Astrocyte (in vitro differentiated cells and primary cell): ENCODE data around the gene PNMT. TPM values are rescaled to one million over a fixed set of nuclear protein-coding genes. Genes with fewer than 3 reads are reported as not detected.

Experiments used
- DNase-seq: peaks from one replicate; pipeline ENCODE4 v3.0.0-alpha.2; 2010; ENCODE audit warnings: low read depth
- FAIRE-seq: peaks from 2 replicates; lab custom pipeline; 2011; peaks lifted over from hg19 to GRCh38; lab: Jason Lieb, UNC
- H2AFZ ChIP-seq: 2 replicates; pipeline ENCODE4 v1.6.0; 2012; ENCODE audit warnings: low read depth, low read length, inconsistent platforms
- H3K27ac ChIP-seq: 2 replicates; pipeline ENCODE4 v1.5.1; 2011; ENCODE audit warnings: low read depth, low read length, inconsistent platforms
- H3K27me3 ChIP-seq: 2 replicates; pipeline ENCODE4 v1.6.0; 2011; ENCODE audit warnings: low read length, inconsistent platforms; ENCODE audit not compliant: insufficient read depth
- H3K36me3 ChIP-seq: 2 replicates; pipeline ENCODE4 v1.5.1; 2011; ENCODE audit warnings: low read length, inconsistent platforms; ENCODE audit not compliant: insufficient read depth
- H3K4me1 ChIP-seq: 2 replicates; pipeline ENCODE4 v1.5.1; 2011; ENCODE audit warnings: low read length, inconsistent platforms; ENCODE audit not compliant: insufficient read depth
- H3K4me2 ChIP-seq: 2 replicates; pipeline ENCODE4 v1.6.0; 2012; ENCODE audit warnings: low read length, inconsistent platforms
- H3K4me3 ChIP-seq: 2 replicates; pipeline ENCODE4 v1.5.1; 2011; ENCODE audit warnings: low read depth, mild to moderate bottlenecking, low read length, inconsistent platforms; ENCODE audit not compliant: insufficient read depth
- H3K79me2 ChIP-seq: 2 replicates; pipeline ENCODE4 v1.6.0; 2012; ENCODE audit warnings: mild to moderate bottlenecking, low read length, inconsistent platforms; ENCODE audit not compliant: insufficient read depth
- H3K9ac ChIP-seq: 2 replicates; pipeline ENCODE4 v1.6.0; 2012; ENCODE audit warnings: mild to moderate bottlenecking, low read length, inconsistent platforms
- H3K9me3 ChIP-seq: 2 replicates; pipeline ENCODE4 v1.5.1; 2012; ENCODE audit warnings: low read depth, mild to moderate bottlenecking, low read length, inconsistent platforms; ENCODE audit not compliant: insufficient read depth
- H4K20me1 ChIP-seq: 2 replicates; pipeline ENCODE4 v1.6.0; 2012; ENCODE audit warnings: low read length, inconsistent platforms; ENCODE audit not compliant: insufficient read depth
- H3K27ac Mint-ChIP-seq: one replicate; pipeline ENCODE4 v1.8.0; 2021; ENCODE audit warnings: mild to moderate bottlenecking, mixed read lengths; ENCODE audit not compliant: unreplicated experiment
- H3K27me3 Mint-ChIP-seq: one replicate; pipeline ENCODE4 v1.8.0; 2021; ENCODE audit warnings: low read depth, mixed read lengths; ENCODE audit not compliant: unreplicated experiment
- H3K36me3 Mint-ChIP-seq: one replicate; pipeline ENCODE4 v1.8.0; 2021; ENCODE audit warnings: low read depth, mixed read lengths; ENCODE audit not compliant: unreplicated experiment
- H3K4me1 Mint-ChIP-seq: one replicate; pipeline ENCODE4 v1.8.0; 2021; ENCODE audit warnings: low read depth, mixed read lengths; ENCODE audit not compliant: unreplicated experiment
- H3K4me3 Mint-ChIP-seq: one replicate; pipeline ENCODE4 v1.8.0; 2021; ENCODE audit warnings: mild to moderate bottlenecking, moderate library complexity, mixed read lengths; ENCODE audit not compliant: unreplicated experiment
- H3K9me3 Mint-ChIP-seq: one replicate; pipeline ENCODE4 v1.8.0; 2021; ENCODE audit warnings: mild to moderate bottlenecking, mixed read lengths; ENCODE audit not compliant: unreplicated experiment
- CTCF ChIP-seq: IDR thresholded peaks from 2 replicates; pipeline ENCODE4 v1.5.1; 2011; ENCODE audit warnings: low read depth, mild to moderate bottlenecking, inconsistent platforms, low read length, moderate library complexity; ENCODE audit not compliant: insufficient read depth
- EZH2 ChIP-seq: IDR thresholded peaks from 2 replicates; pipeline ENCODE4 v1.6.1; 2012; ENCODE audit warnings: mild to moderate bottlenecking, low read length, inconsistent platforms; ENCODE audit not compliant: insufficient read depth
- total RNA-seq: library from RNA; stranded (reverse); gene quantifications from 2 replicates; pipeline ENCODE4 v1.2.1, GENCODE V29; 2021

PNMT gene
- total RNA-seq, 1 donor from 2014 or later, result 0.59 TPM

GRCh38 chr17:39706921-39707337, 38.7 kb downstream of the PNMT start:
- Histone ChIP-seq H3K9me3 (no peaks in the 10 kb centered on the region), H3K27ac (no peak overlapping the region), H2AFZ (no peak overlapping the region), H3K36me3 (peaks cover 16% of the 10 kb centered on the region), H3K4me2 (no peak overlapping the region), H3K4me1 (peaks cover 10% of the 10 kb centered on the region), H3K79me2 (peaks cover 45% of the 10 kb centered on the region), H4K20me1 (peaks cover 61% of the 10 kb centered on the region), H3K27me3 (no peaks in the 10 kb centered on the region), H3K9ac (no peak overlapping the region), H3K4me3 (no peak overlapping the region)
- H3K27ac Mint-ChIP-seq, result no peak overlapping the region
- peaks cover 10% of the 10 kb centered on the region for H3K4me1 Mint-ChIP-seq
- H3K27me3 Mint-ChIP-seq, result no peaks in the 10 kb centered on the region
- peaks cover 13% of the 10 kb centered on the region for H3K36me3 Mint-ChIP-seq
- no peak for FAIRE-seq
- DNase-seq, result no peak
- H3K9me3 Mint-ChIP-seq, result no peaks in the 10 kb centered on the region
- TF ChIP-seq EZH2 (no peak), CTCF (no peak)
- H3K4me3 Mint-ChIP-seq, result no peak overlapping the region

DNA sequence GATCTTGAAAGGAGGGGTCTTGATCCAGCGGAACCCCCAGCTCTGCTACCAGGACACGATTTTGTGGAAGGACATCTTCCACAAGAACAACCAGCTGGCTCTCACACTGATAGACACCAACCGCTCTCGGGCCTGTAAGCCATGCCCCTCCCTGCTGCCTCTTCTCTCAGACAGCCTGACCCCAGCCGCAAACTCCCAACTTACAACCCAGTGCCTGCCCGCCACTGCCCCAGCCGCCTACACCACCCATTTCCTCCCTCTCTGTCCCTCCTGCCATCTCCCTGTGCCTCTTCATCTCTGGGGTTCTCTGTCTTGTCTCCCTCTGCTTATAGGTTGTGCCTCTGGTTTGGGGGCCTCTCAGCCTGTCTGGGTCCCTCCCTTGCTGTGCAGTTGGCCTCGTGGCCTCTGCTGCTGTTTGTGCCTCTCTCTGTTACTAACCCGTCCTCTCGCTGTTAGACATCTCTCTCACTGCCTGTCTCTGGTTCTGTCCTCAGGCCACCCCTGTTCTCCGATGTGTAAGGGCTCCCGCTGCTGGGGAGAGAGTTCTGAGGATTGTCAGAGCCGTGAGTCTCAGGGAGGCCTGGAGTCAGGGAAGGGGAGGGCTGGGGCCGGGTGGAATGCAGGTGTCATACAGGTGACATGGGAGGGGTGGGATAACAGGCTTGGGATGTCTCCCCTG, 41.2 kb downstream of the PNMT start:
- no peaks in the 10 kb centered on the region for H3K27me3 ChIP-seq
- peaks cover 17% of the 10 kb centered on the region for H3K36me3 ChIP-seq
- H2AFZ ChIP-seq, result no peak overlapping the region
- no peak overlapping the region for H3K9ac ChIP-seq
- H3K9me3 Mint-ChIP-seq, result no peaks in the 10 kb centered on the region
- peaks cover 5% of the 10 kb centered on the region for H3K4me1 Mint-ChIP-seq
- H3K27ac Mint-ChIP-seq, result no peak overlapping the region
- peaks cover 13% of the 10 kb centered on the region for H3K36me3 Mint-ChIP-seq
- no peak overlapping the region for H3K4me2 ChIP-seq
- FAIRE-seq (no peak), DNase-seq (no peak)
- H3K27me3 Mint-ChIP-seq, result no peaks in the 10 kb centered on the region
- H4K20me1 ChIP-seq, result peaks cover 36% of the 10 kb centered on the region
- peaks cover 10% of the 10 kb centered on the region for H3K4me1 ChIP-seq
- no peak for TF ChIP-seq EZH2
- no peak for TF ChIP-seq CTCF
- H3K4me3 Mint-ChIP-seq, result no peak overlapping the region
- no peaks in the 10 kb centered on the region for H3K9me3 ChIP-seq
- H3K4me3 ChIP-seq, result no peak overlapping the region
- H3K79me2 ChIP-seq, result peaks cover 22% of the 10 kb centered on the region
- no peak overlapping the region for H3K27ac ChIP-seq
